Measurements from ENCODE around the gene ANGPTL4. TPM values are rescaled to one million over a fixed set of nuclear protein-coding genes. Genes with fewer than 3 reads are reported as not detected.

Gene ANGPTL4
- total RNA-seq, 4 donors from 2014 or later = 150 to 237 (median 190) TPM

DNA sequence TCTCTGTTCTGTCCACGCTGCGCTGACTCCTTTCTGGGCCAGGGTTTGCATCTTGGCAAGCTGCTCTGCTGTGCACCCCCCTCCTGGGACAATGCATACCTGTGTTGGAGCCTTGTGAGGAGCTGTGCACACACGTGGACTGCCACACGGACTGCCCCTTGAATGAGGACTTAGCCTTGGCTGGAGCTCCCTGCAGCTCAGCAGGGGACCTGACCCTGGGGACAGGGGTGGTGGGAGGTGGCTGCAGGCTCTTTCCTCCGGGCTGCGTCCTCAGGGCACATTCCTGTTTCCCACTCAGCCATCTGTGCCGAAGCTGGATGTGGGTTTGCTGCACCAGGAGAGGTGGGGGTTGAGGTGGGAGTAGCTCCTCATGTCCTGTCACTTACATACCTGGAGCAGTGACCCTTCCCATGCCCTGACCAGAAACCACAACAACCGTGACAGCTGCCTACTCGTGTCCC, 34.4 kb downstream of the ANGPTL4 start:
- TF ChIP-seq, protein P1, sequence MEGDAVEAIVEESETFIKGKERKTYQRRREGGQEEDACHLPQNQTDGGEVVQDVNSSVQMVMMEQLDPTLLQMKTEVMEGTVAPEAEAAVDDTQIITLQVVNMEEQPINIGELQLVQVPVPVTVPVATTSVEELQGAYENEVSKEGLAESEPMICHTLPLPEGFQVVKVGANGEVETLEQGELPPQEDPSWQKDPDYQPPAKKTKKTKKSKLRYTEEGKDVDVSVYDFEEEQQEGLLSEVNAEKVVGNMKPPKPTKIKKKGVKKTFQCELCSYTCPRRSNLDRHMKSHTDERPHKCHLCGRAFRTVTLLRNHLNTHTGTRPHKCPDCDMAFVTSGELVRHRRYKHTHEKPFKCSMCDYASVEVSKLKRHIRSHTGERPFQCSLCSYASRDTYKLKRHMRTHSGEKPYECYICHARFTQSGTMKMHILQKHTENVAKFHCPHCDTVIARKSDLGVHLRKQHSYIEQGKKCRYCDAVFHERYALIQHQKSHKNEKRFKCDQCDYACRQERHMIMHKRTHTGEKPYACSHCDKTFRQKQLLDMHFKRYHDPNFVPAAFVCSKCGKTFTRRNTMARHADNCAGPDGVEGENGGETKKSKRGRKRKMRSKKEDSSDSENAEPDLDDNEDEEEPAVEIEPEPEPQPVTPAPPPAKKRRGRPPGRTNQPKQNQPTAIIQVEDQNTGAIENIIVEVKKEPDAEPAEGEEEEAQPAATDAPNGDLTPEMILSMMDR (IDR thresholded peaks at IDR 0.05; ENCODE audit: low read depth) = no peak

DNA sequence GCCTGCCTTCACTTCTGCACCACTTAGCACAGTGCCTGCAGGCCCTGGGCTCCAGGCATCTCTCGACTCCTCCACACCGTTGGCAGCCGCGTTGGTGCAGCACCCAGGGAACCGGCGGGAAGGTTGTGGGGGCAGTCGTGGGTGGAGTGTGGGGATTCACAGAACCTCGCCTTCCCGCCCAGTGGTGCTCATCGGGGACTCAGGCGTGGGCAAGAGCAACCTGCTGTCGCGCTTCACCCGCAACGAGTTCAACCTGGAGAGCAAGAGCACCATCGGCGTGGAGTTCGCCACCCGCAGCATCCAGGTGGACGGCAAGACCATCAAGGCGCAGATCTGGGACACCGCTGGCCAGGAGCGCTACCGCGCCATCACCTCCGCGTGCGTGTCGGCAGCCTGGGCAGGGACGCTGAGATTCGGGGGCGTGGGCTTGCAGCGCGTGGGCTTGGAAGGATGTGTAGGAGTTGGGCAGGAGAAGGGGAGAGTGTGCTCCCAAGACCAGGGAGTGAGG, 35.8 kb downstream of the ANGPTL4 start:
- TF ChIP-seq, protein P1 (IDR thresholded peaks at IDR 0.05; ENCODE audit: low read depth) = no peak

DNA sequence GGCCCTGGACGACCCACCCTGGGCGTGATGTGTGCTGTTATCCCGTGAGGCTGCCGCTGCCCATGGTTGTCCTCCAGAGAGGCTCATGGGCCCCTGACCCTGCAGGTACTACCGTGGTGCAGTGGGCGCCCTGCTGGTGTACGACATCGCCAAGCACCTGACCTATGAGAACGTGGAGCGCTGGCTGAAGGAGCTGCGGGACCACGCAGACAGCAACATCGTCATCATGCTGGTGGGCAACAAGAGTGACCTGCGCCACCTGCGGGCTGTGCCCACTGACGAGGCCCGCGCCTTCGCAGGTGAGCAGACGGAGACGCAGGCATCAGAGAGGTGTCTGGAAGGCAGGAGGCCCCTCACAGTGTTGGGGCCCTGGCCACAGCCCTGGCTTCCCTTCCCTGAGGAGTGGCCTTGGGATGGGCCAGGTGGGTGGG, 38.0 kb downstream of the ANGPTL4 start:
- TF ChIP-seq, protein P1 (IDR thresholded peaks at IDR 0.05; ENCODE audit: low read depth) = no peak

DNA sequence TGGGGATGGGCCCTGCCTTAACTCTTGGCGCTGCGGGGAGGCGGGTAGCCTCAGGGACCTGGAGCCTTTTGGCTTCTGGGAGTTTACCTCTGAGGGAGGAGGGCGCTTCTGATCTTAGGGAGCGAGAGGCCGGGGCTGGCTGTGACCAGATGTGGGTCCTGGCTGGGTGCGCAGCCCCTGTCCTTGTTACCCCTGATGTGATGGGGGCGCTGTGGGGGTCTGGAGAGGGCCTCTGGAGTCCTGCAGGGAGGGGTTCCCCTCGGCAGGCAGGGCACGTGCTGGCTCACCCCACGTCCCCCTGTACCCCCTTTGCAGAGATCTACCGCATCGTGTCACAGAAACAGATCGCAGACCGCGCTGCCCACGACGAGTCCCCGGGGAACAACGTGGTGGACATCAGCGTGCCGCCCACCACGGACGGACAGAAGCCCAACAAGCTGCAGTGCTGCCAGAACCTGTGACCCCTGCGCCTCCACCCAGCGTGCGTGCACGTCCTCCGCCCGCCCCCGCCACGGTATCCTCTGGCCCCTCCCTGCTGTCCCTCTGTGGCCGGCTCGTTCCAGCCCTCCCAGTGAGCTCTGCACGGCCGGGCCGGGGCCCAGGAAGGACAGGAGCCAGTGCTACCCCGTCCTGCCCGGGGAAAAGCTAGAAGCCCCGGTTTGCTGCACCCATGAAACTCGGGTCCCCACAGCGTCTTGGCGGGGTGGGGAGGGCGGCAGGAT, 39.3 kb downstream of the ANGPTL4 start:
- TF ChIP-seq, protein P1 (IDR thresholded peaks at IDR 0.05; ENCODE audit: low read depth) = no peak

DNA sequence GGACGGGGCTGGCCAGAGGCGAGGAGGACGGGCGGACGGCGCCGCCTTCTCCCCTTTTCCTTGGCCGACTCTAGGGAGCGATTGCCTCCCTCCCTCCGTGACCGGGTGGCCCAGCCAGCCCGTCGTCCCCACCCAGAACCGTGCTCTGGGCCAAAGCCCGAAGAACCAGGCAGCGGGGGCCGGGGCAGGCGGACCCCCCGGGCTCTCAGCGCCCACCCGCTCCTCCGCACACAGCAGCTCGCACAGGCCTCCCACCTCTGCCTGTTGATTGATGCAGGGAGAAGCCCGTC, 39.8 kb downstream of the ANGPTL4 start:
- TF ChIP-seq, protein P1 (IDR thresholded peaks at IDR 0.05; ENCODE audit: low read depth) = no peak

DNA sequence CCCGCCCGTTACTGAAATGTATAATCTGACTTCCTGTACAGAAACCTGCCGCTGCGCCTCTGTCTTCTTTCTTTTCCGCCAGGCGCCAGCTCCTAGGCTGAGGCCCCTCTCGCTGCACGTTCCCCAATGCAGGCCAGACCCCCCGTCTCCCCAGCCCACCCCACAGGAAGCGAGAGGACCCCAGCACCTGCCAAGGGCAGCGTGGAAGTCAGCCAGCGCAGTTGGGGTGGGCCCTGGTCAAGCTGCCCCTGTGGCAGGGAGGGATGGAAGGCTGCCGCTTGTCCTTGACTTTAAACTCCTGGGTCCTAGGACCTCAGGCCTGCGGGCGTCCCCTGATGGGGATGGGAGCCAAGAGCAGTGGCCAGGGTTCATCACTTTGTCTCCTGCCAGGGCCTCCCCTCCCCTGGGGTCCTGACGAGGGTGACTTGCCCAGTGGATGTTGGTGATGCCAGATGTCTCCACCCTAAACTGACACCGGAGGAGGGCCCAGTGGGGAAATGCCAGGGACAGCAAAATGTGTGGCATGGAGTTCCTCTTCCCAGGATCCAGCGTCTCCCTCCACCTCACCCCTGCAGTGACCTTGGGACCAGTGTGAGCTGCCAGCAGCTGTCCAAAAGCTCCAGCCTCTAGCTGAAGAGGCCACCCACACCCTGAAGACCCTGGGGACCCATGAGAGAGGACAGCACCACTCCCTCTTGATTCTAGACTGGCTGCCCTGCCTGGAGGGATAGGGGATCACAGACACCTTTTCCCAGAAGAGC, 40.6 kb downstream of the ANGPTL4 start:
- TF ChIP-seq, protein P1 (IDR thresholded peaks at IDR 0.05; ENCODE audit: low read depth) = no peak

All from subcutaneous adipose tissue (tissue), 4 donors.